ENCODE measurements around the gene WDR87. TPM values are rescaled to one million over a fixed set of nuclear protein-coding genes. Genes with fewer than 3 reads are reported as not detected.

WDR87 gene
- not detected for total RNA-seq

DNA sequence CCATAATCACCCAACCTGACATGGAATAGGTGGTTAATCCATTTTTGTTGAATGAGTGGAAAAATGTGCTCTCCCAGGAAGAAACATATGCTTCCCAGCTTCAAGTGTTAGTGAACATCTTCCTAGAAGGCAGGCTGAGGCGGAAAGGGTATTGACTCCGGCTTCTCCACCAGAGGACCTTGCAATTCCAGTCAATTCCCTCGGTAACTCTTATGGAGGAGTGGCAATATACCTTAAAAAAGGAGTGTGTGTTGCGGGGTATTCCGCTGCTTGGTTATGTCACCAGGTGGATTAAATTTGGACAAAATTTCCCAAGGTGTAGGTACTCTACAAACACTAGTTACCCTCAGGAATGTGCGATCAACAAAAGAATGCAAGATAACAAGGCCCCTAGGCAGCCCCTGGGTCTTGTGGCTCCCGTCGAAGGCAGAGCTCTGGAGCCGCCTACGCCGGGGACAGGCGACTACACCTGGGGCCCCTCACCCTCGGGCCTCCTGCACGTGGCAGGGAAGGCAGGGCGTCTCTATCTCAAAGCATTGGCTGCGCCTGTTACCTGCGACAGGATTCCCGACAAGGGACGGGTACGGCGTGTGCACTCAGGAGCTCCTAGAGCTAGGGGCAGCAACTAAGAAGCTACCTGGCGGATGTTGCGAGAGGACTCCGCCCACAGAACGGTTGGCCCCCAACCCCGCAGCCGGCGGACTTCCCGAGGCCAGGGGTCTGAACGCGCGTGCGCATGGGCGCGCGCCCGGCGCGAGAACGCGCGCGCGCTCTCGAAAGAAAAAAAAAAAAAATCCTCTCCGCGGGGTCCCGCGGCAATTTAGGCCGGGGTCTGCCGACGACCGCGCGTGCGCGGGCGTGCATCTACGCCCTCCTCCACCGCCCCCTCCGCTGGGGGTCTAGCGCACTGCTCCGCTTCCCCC, at the start of gene WDR87:
WDR87 (minus strand) TSS at position 649 of the 923 bp plus-strand sequence. CDS start 8,355 bp downstream, outside the sequence.
- WGBS, 2 donors: 8 to 9% methylated on average over 38 to 58 of the region's 63 CpGs
- Histone ChIP-seq H3K27ac (peak within 1 kb of the TSS; percentile 50 to 88 (median 57)), H3K4me1 (peaks cover 10 to 37% (median 13%) of the 10 kb centered on the region in 4 donors), H3K9me3 (no peaks in the 10 kb centered on the region), H3K4me3 (peak within 1 kb of the TSS; percentile 69 to 95 (median 85)), H3K36me3 (no peaks in the 10 kb centered on the region), H3K27me3 (no peaks in the 10 kb centered on the region)
- DNase-seq (peak; percentile 50 to 89), ATAC-seq (ENCODE audit: low FRiP score in 2 of 2) (peak; percentile 19 to 38)
- TF ChIP-seq, protein P1, sequence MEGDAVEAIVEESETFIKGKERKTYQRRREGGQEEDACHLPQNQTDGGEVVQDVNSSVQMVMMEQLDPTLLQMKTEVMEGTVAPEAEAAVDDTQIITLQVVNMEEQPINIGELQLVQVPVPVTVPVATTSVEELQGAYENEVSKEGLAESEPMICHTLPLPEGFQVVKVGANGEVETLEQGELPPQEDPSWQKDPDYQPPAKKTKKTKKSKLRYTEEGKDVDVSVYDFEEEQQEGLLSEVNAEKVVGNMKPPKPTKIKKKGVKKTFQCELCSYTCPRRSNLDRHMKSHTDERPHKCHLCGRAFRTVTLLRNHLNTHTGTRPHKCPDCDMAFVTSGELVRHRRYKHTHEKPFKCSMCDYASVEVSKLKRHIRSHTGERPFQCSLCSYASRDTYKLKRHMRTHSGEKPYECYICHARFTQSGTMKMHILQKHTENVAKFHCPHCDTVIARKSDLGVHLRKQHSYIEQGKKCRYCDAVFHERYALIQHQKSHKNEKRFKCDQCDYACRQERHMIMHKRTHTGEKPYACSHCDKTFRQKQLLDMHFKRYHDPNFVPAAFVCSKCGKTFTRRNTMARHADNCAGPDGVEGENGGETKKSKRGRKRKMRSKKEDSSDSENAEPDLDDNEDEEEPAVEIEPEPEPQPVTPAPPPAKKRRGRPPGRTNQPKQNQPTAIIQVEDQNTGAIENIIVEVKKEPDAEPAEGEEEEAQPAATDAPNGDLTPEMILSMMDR (IDR thresholded peaks at IDR 0.05): no peak

- Histone ChIP-seq H3K4me1 (peaks cover 0 to 6% (median 2%) of the 10 kb centered on the region in 4 donors), H3K36me3 (no peaks in the 10 kb centered on the region), H3K9me3 (no peaks in the 10 kb centered on the region), H3K4me3 (no peak overlapping the region), H3K27ac (no peak overlapping the region), H3K27me3 (no peaks in the 10 kb centered on the region)
- 80 to 92% methylated on average over 8 of the region's 8 CpGs for WGBS, 2 donors
- no peak for ATAC-seq (ENCODE audit: low FRiP score in 2 of 2)
- TF ChIP-seq POLR2A (IDR thresholded peaks at IDR 0.05) (no peak), EP300 (IDR thresholded peaks at IDR 0.05) (no peak), POLR2AphosphoS5 (IDR thresholded peaks at IDR 0.05) (no peak)
- TF ChIP-seq, protein P1 (IDR thresholded peaks at IDR 0.05): no peak
- DNase-seq: no peak
Observed at GRCh38 chr19:37955986-37956385, 49.6 kb upstream of the WDR87 start.

GRCh38 chr19:37954421-37954874, 48.1 kb upstream of the WDR87 start:
- H3K36me3 ChIP-seq: no peaks in the 10 kb centered on the region
- no peak overlapping the region for H3K4me3 ChIP-seq
- DNase-seq (no peak), ATAC-seq (ENCODE audit: low FRiP score in 2 of 2) (no peak)
- no peaks in the 10 kb centered on the region for H3K9me3 ChIP-seq
- TF ChIP-seq POLR2AphosphoS5 (IDR thresholded peaks at IDR 0.05) (no peak), EP300 (IDR thresholded peaks at IDR 0.05) (no peak), POLR2A (IDR thresholded peaks at IDR 0.05) (no peak)
- TF ChIP-seq, protein P1 (IDR thresholded peaks at IDR 0.05): no peak
- WGBS, 2 donors: 71 to 75% methylated on average over 10 of the region's 10 CpGs
- H3K27ac ChIP-seq: no peak overlapping the region
- H3K27me3 ChIP-seq: no peaks in the 10 kb centered on the region
- peaks cover 0 to 6% (median 2%) of the 10 kb centered on the region in 4 donors for H3K4me1 ChIP-seq

- WGBS, 2 donors: 39 to 47% methylated on average over 1 of the region's 1 CpG
- no peak overlapping the region for H3K4me3 ChIP-seq
- no peak overlapping the region for H3K27ac ChIP-seq
- H3K9me3 ChIP-seq: no peaks in the 10 kb centered on the region
- H3K27me3 ChIP-seq: no peaks in the 10 kb centered on the region
- no peak for ATAC-seq (ENCODE audit: low FRiP score in 2 of 2)
- peaks cover 0 to 6% (median 2%) of the 10 kb centered on the region in 4 donors for H3K4me1 ChIP-seq
- TF ChIP-seq EP300 (IDR thresholded peaks at IDR 0.05): no peak
- H3K36me3 ChIP-seq: no peaks in the 10 kb centered on the region
- no peak for DNase-seq
Observed at GRCh38 chr19:37953918-37954303, 47.5 kb upstream of the WDR87 start.

GRCh38 chr19:37953171-37953917, 47.0 kb upstream of the WDR87 start:
- peaks cover 0 to 6% (median 2%) of the 10 kb centered on the region in 4 donors for H3K4me1 ChIP-seq
- no peak overlapping the region for H3K27ac ChIP-seq
- ATAC-seq (ENCODE audit: low FRiP score in 2 of 2) (no peak), DNase-seq (no peak)
- H3K36me3 ChIP-seq: no peaks in the 10 kb centered on the region
- no peaks in the 10 kb centered on the region for H3K27me3 ChIP-seq
- no peak overlapping the region for H3K4me3 ChIP-seq
- WGBS, 2 donors: 80 to 83% methylated on average over 11 of the region's 11 CpGs
- no peaks in the 10 kb centered on the region for H3K9me3 ChIP-seq
- no peak for TF ChIP-seq POLR2A (IDR thresholded peaks at IDR 0.05)
- TF ChIP-seq, protein P1 (IDR thresholded peaks at IDR 0.05): no peak
- TF ChIP-seq EP300 (IDR thresholded peaks at IDR 0.05): no peak
- no peak for TF ChIP-seq POLR2AphosphoS5 (IDR thresholded peaks at IDR 0.05)

Measured in upper lobe of left lung (tissue), 6 donors.